HG03565 (cell line): ENCODE data around the gene PTPN2.

ENCODE experiments used
- ATAC-seq: cut with Tn5 transposase; IDR thresholded peaks from one replicate; pipeline ENCODE4 v1.9.1; 2021; ENCODE audit warnings: mild to moderate bottlenecking, moderate library complexity; ENCODE audit not compliant: unreplicated experiment

PTPN2 gene

GRCh38 chr18:12750076-12750714 lies 133.8 kb downstream of the PTPN2 start:
- ATAC-seq: no peak

GRCh38 chr18:12749121-12749520 lies 134.9 kb downstream of the PTPN2 start:
- no peak for ATAC-seq

- no peak for ATAC-seq
Measured at GRCh38 chr18:12748671-12749070, 135.4 kb downstream of the PTPN2 start.

- no peak for ATAC-seq
Measured at GRCh38 chr18:12747530-12748315, 136.3 kb downstream of the PTPN2 start.

GRCh38 chr18:12745095-12745795 lies 138.8 kb downstream of the PTPN2 start:
- ATAC-seq: no peak

GRCh38 chr18:12744103-12744502 lies 139.9 kb downstream of the PTPN2 start:
- no peak for ATAC-seq

- no peak for ATAC-seq
Measured at GRCh38 chr18:12742453-12742852, 141.6 kb downstream of the PTPN2 start.
